HG03039 (cell line): ENCODE measurements around the gene SMIM36.
"Not testable (repeated sequence)": the region's sequence is repeated elsewhere in the genome, so short reads cannot be mapped to it uniquely, and the experiment has no call there.

Experiments
- ATAC-seq: cut with Tn5 transposase; IDR thresholded peaks from one replicate; pipeline ENCODE4 v1.9.1; 2021; ENCODE audit warnings: mild to moderate bottlenecking, moderate library complexity; ENCODE audit not compliant: unreplicated experiment

The SMIM36 gene

DNA sequence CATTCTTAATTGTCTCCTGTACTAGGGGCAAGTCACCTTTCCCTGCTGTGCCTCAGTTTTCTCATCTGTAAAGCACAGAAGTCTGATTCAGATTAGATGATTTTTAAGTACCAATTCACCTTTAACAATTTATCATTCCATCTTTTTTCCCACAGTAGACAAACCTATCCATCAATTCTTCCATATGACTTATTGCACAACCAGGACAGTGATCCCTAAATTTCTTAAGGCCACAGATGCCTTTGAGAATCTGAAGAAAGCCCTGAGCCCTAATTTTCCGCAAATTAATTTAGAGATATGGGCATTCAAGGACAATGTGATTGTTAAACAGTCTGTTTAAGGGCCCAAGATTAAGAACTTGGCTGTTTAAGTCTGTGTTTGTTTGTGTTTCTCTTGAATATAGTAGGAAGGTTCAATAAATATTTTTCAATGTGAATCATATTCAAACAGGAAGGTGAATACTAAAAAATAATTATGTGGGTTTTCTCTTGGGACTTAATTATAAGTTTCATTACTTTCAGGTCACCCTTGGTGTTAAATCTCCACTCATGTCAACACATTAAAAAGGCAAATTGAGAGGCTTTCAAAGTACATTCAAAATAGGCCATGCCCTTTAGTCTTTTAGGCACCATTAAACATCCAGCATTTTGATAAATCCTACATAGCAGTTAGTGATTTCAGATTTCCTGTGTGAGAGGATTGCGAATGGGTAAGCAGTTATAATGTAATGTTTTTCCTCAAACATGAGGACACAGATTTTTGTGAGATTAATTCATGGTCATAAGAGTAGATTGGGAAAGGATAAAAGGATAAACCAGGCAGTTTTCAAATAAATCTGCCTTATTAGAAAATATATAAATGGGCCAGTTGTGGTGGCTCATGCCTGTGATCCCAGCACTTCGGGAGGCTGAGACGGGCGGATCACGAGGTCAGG lies 54.7 kb downstream of the SMIM36 start:
- ATAC-seq, result no peak

DNA sequence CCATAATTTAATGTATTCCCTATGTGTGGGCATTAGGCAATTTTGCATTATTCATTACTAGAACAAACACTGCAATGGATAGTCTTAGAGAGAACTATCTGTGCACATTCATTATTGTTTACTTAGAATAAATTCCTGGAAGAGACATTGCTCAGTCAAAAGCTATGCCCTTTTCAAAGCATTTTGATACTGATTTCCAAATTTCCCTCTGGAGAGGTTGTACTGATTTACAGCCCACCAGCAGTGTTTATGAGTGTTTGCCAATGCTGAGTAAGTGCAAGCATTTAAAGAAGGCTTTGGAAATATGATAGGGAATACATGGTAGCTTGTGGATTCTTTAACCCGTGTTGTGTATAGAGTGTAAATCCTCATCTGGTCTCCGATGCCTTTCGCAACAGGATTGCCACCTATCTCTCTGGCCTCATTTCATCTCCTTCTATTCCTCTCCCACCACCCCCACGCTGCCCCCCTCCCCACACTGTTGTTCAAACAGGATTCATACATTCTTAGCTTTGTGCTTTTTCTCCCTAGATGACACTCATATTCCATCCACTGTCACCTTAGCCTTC lies 56.3 kb downstream of the SMIM36 start:
- no peak for ATAC-seq

DNA sequence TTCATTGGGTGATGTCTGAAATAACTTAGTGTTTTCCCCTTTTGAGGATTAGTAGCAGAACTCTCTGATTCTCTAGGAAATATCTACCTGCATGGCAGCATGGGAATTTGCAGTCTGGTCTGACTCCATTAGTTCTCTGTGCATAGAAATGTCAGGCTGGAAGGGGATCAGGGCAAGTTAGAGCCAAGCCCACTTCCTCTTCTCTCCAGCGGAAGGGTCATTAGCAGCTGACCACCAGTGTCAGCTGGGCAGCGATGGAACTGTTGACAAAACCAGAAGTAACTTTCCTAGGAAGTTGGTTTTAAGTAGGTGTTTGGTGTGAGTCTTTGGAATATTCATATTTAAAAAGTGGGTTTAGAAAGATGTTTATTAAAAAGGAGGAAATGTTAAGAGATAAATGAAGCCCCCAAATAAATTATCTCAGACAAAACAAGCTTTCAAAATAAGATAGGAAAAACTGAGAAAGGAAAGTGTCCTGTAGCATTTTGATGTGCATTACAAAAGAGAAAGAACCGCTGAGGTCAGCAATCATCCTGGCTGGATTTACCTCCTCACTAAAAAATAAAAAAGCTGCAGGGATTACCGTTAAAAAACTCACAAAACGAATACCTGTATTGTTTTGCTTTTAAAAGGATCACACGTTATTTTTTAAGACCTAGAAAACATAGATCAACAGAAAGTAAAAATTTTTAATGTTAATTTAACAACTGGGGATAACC lies 57.3 kb downstream of the SMIM36 start:
- no peak for ATAC-seq

DNA sequence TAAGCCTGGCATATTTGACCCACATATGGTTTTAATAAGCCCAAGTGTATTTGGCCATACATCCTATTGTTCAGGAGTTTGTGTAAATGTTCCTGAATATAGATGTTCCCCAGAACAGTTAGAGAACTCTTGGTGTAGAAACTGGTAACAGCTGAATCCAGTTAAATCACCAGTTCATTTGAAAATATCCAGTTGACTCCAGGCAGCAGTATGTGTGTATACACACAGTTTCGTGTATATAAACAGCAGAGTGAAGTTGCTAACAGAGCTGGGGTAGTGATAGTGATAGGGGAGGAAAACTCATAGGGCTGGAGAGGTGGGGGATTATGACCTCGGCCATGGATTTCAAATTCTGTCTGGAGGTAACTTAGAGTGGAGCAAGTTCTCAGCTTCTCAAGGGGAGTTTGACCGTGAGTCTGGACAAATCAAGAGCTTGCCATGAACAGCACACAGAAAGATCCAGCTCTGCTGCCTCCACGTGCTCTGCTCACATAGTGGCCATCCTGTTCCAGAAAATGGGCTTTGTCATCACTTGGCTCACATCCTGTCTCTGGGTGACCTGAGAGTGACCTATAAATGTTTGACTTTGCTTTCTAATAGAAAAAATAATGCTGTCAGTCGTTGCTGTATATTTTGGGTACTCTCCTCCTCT lies 59.0 kb downstream of the SMIM36 start:
- no peak for ATAC-seq

DNA sequence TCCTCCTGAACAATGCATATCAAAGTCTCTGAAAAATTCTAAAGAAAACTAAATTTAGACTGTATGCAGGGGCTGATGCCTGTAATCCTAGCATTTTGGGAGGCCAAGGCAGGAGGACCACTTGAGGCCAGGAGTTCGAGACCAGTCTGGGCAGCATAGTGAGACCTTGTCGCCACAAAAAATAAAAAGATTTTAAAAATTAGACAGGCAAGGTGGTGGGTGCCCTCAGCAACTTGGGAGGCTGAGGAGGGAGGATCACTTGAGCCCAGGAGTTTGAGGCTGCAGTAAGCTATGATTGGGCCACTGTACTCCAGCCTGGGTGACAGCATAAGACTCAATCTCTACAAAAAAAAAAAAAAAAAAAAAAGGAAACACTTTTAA lies 59.5 kb downstream of the SMIM36 start:
- ATAC-seq, result no peak

DNA sequence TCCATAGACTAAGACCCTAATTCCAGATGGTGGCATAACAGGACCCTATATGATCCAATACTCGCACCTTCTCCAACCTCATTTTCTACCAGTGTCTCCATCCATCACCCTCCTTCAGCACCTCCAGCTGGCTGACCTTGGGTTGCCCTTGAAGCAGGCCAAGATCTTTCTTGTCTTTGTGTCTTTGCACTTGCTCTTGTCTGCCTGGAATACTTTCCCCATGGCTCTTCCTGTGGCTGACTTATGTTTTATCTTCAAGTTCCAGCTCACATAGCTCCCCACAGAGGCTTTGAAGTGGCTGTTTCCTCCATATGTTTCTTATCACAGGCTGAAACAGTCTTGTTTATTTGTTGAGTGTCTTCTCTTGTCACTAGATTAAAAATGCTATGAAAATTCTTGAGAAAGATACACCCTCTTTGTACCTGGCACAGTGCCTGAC lies 60.0 kb downstream of the SMIM36 start:
- no peak for ATAC-seq

DNA sequence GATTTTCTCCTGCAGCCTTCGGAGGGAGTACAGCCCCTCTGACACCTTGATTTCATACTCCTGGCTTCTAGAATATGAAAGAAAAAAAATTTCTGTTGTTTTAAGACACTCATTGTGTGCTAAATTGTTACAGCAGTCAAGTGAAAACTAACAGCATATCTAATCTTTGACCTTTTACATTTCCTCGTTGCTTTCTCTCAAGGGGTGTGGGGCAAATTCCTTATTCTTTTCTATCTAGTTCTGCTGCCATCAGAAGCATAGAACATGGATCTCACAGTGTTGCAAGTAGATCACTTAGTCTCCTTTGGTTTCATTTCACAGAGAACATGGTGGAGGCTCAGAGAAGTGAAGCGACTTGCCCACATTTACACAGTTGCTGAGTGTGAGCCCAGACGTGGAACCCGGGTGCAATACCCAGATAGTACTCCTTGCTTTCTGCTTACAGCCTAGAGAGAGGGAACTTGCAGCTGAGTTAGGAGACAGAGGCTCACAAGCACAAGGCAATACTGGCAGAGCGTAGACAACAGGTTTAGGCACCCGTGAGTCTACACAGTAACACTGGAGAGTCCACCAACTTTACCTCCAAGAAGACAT lies 60.9 kb downstream of the SMIM36 start:
- no peak for ATAC-seq

DNA sequence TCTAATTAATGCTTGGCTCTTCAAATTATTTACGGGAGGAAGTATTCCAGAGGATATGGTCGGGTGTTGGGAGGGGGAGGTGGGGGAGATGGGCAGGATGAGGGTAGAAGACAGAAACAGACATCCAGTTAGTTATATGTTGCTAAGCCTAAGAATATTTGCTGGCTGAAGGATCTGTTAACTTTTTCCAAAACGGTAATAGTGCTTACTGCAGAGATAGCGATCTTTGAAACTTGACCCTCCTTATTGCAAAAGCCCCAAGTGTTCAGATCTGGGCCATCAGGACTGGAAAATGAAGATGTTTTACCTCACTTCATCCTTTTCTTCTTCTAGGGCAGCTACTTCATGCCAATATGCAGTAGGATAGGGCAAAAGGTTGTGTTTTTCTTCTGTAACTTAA lies 62.6 kb downstream of the SMIM36 start:
- ATAC-seq, result no peak

DNA sequence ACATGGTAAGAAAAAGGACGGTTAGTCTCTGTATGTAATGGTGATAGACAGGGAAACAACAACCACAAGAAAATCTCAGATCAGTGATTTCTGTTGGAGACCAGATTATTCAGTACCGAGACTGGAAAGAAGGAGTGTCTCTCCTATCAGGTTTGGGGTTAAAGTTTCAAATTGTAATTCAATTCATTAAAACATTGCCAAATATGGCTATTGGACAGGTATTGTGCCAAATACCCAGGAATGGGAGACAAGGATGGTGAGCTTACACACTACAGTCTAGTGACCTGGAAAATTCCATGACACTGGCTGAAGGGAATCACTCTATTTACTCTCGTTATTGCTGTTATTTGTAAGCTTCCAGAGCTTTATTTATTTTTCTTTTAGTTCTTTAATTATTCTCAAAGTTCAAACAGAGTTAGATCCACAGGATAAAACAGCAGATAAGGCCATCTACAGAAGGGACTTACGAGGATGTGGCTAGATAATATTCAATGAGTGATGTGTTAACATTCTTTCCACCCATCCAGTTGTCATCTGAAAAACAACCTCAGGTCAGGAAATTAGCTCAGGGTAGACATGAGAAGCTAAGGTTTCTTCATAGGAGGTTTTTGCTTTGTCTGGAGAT lies 64.6 kb downstream of the SMIM36 start:
- no peak for ATAC-seq

DNA sequence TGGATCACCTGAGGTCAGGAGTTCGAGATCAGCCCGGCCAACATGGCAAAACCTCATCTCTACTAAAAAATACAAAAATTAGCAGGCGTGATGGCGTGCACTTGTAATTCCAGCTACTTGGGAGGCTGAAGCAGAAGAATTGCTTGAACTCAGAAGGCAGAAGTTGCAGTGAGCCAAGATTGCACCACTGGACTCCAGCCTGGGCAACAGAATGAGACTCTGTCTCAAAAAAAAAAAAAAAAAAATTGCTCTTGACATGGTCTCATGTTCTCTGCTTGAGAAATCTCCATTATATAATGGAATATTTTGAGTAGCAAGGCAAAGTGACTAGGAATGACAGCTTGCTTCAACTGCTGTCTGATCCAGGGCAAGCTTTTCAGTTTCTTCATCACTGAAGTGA lies 65.2 kb downstream of the SMIM36 start:
- ATAC-seq, result not testable (repeated sequence)

DNA sequence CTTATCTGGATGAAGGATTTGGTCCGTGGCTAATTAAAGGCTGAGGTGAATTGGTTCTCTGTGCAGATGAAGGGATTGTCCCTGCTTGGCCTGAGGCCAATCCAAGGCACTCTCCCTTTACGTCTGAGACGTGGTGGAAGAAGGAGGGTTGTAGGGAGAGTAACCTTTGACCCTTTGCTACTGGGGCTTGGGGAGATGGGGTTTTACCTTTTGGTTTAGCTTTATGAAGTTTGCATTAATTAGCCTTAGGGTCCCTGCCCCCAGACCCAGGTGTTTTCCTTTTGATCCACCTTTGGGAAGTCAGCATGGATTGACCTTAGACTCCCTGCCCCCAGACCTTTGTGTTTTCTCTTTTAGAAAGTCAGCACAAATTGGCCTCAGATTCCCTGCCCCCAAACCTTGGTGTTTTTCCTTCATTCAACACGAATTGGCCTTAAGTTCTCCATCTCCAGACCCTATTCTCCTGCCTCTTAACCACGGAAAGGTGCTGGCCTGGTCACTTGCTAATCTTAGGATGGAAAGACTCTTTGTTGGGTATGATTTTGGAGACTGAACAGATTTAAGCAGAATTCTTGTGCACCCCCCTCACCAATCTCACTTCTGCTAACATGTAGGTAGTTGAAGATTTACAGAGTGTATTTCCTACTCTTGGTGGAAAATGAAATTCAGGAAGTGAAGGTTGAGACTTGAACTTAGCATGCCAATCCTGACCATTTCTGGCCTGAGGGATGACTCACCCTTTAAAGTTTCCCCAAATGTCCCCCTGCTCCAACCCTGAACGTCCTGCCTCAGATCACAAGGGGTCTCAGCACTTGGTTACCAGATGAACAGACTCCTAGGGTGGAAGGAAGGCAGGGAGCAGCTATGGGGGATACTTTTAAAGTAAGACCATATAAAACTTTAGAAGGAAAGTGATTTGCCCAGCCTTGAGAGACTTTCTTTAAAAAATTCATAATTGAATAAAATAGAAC lies 66.5 kb downstream of the SMIM36 start:
- peak; percentile 64 for ATAC-seq

DNA sequence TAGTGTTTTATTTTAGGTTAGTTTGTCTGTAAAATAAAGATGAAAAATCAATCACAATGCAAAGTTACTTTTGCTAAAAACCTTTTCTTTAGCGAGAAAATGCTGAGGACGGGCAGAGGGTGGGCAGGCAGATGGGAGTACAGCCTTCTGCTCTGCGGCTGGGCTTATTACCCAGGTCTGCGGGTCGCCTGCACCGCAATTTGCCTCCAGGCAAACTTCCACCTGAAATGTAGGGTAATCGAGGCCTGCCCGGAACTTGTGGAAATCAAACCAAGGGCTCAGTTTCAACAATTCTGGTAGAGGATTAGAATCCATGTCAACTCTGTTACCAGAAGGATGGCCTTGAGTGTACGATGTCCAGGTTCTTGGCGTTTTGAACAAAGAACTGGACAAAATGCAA lies 67.3 kb downstream of the SMIM36 start:
- ATAC-seq, result no peak

DNA sequence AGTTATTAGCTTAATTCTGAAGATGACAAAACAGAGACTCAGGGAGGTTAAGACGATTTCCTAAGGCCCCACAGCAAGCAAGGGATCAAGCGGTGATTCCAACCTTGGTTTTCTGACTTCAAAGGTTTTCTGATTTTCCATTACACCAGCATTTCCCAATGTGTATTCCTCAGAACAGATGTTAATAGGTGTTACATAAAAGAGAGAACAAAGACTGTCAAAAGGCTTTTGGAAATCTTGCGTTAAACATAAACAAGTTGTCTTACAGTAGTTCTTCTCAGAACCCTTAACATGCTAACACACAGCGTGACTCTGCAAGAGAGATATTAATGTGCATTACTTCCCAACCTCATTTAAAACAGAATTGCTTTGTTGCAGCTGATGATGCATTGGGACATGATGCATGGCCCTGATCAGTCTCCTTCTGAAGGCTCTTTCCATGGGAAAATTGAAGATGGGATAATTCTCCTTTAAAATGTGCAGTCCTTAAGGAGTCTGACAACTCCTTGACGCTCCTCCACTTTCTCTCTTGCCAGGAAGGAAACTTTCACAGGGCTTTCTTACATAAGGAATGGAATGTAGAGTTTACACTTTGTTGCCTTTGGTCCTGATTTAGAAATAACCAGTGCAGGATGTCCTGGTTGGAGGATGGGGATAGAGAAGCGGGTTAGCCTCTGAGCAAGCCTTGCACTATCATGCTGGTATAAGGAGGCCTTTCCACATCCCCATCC lies 68.1 kb downstream of the SMIM36 start:
- no peak for ATAC-seq

DNA sequence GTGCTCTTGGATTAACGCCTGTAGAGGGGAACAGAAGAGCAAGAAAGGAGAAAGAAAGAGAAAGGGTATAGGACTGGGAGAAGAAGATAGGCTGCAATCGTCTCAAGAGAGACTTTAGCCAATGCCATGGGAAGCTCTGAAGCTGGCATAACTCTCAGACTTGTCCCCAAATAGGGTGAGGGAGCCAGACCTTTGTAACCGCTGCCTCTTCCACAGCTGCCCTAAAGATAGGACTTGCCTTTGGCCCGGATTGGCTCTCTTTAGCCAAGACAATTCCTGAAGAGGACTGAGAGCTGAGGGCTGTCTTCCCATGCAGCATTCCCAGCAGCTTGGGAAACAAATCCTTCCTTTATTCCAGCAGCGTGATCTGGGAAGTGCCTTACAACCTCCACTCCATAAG lies 68.8 kb downstream of the SMIM36 start:
- ATAC-seq, result no peak

DNA sequence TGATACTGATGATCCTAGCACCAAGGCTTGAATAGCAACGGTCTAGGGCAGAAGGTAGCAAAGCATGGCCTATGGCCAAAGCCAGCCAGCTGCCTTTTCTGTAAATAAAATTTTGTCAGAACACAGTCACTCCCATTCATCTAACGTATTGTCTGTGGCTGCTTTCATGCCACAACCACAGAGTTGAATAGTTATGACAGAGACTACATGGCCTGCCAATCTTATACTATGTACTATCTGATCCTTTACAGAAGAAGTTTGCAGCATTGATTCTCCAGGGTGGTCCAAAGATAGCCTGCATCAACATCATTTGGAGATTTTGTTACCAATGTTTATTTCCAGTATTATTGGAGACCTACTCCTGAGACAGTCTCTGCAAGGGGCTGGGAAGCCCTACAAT lies 69.7 kb downstream of the SMIM36 start:
- ATAC-seq, result no peak

DNA sequence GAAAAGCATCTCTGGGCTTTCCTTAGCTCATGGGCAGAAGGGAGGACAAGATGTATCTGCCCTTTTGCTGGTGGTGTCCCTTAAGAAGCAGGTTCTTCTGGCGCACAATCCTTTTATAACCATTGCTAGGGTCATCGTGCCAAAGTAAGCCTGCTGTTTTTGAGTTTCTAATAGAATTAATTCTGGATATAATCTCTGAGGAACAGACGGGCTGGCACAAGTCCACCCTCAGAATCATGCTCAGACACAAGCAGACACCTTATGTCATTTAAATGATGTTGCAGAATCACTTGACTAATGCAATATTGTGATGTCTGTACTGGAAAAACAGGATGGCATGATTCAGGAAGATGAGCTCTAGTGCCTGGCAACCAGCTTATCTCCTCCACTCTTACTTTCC lies 70.9 kb downstream of the SMIM36 start:
- ATAC-seq, result no peak

DNA sequence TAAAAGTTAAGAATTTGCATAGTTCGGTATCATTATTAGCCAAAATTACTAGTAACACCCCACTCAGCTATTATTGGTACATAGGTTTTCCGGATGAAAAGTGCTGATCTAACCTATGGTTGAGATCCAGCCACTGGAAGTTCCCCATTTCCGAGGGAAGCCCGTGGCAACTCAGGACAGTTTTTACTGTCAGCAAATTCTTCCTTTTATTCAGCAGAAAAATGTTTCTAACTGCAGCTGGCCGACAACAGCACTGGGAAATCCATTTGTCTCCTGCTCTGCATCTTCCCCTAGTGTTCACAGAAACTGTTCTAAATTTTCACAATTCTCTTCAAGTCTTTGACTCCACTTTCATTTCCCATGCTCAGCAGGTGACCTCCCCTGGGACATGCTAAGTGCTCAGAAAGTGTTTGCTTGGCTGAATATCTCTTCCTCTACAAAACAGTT lies 74.1 kb downstream of the SMIM36 start:
- ATAC-seq, result peak; percentile 49
